Stimulated activated CD4-positive, alpha-beta T cell treated with anti-CD3 and anti-CD28 coated beads, Interleukin-12 subunit alpha, Interleukin-12 subunit beta, amount 100 ng/mL, for 24 hours (primary cell): ENCODE results near the gene PYROXD2.
"Not testable (repeated sequence)": the region's sequence is repeated elsewhere in the genome, so short reads cannot be mapped to it uniquely, and the experiment has no call there.

Experiments
- DNase-seq, 2 experiments: peaks; one replicate each; pipeline ENCODE4 v3.0.0-alpha.2; 2020; ENCODE audit warnings: low read depth in 2 of 2

The PYROXD2 gene

DNA sequence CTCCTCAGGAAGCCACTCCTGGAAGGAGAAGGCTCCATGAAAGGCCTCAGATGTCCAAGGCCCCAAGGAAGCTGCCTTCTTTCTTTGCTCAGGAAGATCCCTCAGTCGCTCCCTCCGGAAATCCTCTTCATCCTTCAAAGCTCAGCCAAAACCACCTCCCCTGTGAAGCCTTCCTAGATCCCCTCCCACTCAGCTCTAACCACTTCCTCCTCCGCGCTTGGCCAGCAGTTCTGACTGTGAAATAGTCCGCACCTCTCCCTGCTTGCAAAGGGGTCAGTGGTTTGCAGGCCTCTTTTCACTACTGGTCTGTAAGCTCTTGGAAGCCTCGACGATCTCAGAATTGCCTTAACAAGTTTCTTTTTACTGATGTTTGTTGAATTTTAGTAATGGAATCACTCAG, 23.9 kb downstream of the PYROXD2 start:
- DNase-seq: no peak

DNA sequence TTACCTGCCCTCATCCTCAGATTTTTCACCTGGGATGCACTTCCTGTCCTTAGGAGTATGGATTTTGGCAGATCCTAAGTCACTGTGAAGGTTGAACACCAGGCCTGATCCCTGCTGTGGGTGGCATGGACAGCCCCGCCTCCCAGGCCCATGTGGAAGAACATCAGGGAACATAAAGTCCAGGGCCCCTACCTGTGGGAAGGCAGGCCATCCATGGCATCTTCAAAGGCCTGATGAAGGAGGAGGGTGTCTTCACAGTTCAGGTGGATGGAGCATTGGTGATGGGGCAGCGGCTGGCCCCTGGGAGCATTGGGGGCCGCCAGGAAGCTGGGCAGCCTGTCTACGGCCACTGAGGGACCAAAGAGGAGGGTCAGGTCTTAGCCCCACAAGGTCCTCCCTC, 24.6 kb downstream of the PYROXD2 start:
- DNase-seq: no peak

DNA sequence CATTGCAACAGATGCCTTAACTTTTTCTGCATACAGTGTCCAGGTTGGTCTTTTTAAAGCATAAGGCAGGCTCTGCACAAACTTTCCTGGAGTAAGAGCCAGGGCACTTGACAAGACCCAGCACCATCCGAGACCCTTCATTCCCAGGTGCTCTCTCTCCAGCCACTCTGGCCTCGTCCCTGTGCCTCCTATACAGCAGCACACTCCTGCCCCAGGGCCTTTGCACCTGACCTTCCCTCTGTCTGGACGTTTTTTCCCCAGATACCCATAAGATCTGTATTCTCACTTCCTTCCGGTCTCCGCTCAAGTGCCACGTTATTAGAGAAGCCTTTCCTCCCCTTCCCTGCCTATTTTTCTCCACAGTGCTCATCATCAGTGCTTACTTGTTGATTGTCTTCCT, 25.6 kb downstream of the PYROXD2 start:
- no peak for DNase-seq

DNA sequence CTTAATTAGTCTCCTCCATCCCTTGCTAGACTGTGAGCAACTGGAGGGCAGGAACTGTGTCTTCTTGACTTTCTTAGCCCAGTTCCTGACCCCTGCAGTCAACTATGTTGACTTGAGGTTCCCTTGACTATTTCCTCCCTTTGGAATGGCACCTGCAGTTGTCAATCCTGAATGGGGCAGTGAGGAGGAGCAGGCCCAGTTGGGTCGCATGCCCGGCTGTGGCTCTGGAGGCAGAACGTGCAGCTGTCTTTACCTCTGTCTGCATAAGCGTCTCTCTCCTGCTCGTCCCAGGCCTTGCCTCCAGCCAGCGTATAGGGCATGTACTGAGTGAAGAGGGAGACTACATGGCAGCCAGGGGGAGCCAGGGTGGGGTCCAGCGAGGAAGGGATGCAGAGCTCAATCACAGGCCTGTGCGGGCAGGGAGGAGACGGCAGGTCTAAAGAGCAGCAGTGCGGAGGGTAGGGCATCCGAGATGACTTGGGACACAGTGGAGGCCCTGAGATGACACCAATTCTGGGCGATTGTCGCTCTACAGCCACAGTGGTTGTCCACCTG, 26.8 kb downstream of the PYROXD2 start:
- no peak for DNase-seq

DNA sequence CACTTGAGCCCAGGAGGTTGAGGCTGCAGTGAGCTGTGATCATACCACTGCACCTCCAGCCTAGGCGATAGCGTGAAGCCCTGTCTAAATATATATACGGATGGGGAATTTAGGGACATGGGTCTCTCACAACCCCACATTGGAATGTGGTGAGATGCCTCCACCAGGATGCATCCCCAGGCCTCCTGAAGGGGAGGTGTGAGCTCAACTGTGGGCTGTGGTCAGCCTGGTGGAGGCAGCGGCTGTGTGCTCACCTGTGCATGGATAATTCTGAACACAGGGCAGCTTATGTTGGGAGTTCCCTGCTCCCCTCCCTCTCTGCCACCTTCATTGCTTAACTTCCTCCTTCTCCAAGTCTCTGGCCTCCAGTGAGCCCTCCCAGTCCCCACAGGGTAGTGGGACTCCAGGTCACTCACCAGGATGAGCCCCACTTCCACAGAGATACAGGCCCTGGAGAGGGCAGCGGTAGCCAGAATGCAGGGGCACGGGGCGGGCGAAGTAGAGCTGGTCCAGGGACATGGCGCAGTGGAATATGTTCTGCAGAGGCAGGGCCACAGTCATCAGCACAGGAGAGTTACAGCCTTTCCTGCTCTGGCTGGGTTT, 30.4 kb downstream of the PYROXD2 start:
- no peak for DNase-seq

DNA sequence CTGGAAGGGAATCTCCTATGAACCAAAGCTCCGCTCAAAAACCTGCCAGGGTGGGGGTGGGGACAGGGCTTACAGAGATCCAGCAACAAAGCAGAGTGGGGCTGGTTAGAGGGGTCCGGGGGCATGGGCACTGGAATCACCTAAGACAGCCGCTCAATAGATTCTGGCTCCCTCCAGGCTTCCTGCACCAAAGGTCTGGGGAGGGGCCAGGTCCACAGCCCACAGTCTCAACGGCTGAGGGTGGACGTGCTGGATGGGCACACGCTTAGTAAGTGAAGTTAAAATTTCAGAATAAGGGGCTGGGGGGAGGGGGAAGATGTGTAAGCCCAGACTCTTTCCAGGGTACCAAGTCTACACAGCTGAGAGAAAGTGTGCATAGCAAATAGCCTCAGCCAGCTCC, 31.1 kb downstream of the PYROXD2 start:
- no peak for DNase-seq

DNA sequence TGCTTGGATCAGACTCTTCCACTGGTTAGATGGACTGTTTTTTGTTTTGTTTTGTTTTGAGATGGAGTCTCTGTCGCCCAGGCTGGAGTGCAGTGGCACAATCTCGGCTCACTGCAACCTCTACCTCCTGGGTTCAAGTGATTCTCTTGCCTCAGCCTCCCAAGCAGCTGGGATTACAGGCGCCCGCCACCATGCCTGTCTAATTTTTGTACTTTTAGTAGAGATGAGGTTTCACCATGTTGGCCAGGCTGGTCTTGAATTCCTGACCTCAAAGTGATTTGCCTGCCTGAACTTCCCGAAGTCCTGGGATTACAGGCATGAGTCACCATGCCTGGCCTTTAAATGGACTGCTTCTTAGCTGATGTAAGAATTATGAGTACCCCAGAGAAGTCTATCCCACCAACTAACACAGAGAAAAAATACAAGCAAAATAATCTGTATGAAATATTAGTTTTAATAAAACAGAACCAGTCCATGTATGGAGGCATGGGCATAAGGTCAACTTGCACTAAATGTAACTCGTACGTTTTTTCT, 31.8 kb downstream of the PYROXD2 start:
- DNase-seq: not testable (repeated sequence)

DNA sequence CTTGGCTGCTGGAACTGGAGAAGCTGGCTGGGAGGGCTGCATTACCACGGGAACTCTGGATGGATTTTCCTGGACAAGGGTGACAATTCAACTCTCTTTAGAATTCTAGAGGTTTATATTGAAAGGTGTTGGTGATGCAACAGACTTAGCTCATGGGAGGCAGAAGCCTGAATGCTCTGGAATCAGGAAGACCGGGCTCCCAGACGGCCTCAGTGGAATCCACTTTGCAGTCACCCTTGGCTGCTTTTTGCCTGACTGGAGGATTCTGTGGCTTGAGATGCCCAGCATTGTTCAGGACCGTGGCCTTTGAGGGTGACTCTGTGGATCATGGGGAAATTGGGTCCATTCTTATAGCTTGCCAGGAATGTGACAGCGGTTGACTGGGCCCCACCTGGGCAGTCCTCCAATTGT, 32.3 kb downstream of the PYROXD2 start:
- DNase-seq: no peak

DNA sequence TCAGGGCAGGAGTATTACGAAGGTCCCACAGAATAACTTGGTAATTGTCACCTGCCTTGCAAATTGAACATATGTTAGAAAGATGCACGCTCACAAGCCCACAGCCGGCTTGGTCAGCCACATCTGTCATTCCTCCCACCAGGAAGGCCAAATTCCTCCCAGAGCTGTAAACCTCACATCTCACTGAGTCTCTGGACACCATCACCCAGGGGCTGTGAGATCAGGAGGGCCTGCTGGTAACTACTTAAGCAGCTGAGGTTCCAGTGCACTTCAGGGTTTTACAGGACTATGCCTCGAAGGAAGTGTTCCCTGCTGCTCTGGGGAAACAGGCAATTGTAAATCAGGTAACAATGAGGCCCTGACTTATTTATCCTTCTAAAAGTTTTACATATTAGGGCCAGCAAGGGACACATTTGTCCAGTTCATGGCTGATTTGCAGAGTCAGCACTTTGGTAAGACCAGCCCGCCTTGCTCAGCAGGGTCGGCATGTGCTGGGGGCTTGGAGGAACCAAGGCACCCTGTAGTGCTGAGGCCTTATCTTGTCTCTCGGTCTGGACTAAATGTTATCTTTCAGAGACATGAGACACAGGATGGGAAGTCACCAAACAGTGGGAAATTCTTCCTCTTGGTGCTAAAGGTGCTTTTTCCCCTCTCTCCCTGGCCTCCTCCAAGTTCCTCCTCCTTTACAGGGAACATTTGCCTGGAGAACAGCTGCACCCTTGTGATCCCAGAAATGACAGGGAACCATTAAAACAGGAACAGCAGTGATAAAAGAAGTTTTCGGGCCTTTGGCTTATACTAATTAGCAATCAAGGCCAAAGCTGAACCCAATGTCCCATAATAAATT, 34.3 kb downstream of the PYROXD2 start:
- no peak for DNase-seq

DNA sequence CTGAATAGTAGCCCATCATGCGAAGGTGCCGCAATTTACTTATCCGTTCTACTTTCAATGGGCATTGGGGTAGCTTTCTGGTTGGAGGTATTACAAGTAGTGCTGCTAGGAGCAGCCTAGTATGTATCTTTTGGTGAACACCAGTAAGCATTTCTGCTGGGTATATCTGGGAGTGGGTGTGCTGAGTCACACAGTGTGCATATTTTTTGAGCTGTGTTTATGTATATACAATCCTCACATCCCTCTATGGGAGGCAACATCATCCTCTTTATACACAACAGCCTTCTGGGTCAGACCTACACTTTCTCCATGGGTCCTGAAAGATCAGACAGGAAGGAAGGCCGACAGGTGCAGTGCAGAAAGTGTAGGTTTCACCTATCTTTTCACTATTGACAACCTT, 36.3 kb downstream of the PYROXD2 start:
- no peak for DNase-seq

DNA sequence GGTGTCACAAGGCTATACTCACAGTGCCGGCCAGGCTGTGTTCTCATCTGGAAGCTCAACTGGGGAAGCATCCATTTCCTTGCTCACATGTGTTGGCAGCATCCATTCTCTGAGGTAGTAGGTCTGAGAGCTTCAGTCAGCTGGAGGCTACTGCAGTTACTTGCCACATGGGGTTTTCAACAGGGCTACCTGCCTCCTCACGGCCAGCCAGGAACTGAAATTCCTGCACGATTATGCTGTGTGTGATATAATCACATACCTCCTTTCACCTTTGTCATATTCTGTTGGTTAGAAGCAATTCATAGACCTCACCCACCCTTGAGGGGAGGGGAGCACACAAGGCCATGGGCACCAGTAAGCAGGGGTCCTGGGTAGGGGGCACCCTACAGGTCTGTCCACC, 37.4 kb downstream of the PYROXD2 start:
- DNase-seq: no peak

DNA sequence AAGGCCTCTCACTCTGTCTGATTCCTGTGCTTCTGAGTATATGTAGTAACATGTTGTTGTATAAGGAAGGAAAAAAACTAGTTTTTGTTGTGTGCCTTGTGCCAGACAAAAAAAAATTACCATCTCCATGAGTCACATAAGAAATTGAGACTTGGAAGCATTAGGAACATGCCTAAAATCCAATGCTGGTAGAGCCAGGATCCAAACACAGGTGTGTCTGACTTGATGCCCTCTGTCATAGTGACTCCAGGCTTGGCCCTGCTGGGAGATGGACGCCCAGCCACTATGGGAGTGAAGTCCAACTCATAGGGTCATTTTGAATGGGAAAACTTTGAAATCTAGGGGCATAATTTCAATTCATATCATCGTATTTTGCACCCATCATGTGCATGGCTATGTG, 38.0 kb downstream of the PYROXD2 start:
- no peak for DNase-seq

DNA sequence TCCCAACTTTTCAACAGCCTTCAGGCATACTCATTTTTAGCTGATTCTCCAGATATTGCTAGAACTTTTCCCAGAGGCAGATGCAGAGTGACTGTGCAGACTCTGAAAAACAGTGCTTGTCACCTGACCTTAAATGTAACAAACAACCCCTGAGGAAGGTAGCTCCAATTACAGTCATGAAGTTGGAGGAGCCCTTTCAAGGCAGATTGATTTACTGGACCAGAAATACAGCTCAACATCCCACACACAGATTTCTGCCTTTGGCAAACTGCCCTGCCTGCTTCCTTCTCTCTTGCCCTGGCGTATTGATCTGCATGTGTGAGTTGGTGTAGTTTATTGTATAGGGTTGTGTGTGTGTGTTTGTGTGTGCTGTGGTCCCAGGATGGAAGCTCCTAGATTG, 38.5 kb downstream of the PYROXD2 start:
- no peak for DNase-seq

DNA sequence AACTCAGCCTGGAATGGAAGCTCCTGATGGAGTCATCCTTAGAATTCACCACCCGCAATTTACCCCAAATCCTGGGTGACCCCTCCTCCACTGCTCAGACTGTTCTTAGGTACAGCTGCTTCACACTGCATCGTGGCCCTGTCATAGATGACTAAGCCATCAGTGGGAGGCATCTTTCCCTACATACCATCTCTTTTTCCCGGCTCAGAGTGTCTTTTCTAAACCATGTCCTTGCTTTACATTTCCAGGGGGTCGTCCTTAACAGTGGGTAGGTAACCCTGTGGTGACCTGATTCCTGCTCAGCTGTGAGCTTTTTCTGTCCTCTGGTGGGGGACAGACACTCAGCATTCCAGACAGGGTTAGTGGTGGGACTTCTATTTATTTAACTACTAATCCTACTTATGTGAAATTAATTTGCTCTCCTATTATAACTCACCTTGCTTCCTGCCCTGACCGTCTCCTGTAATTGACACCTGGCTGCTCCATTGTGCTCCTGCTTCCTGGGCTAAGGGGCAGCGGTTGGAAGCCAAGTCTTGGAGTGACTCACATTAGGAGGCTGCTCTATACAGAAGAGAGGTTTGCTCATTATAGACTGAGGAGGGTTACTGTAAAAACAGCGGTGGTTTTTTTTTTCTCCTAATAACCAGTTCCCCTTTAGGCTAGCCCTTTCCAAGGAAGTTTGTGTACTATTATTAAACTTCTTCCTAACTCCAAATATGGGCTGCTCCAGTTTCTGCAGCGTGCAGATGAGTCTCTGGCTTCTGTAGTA, 40.6 kb downstream of the PYROXD2 start:
- no peak for DNase-seq

DNA sequence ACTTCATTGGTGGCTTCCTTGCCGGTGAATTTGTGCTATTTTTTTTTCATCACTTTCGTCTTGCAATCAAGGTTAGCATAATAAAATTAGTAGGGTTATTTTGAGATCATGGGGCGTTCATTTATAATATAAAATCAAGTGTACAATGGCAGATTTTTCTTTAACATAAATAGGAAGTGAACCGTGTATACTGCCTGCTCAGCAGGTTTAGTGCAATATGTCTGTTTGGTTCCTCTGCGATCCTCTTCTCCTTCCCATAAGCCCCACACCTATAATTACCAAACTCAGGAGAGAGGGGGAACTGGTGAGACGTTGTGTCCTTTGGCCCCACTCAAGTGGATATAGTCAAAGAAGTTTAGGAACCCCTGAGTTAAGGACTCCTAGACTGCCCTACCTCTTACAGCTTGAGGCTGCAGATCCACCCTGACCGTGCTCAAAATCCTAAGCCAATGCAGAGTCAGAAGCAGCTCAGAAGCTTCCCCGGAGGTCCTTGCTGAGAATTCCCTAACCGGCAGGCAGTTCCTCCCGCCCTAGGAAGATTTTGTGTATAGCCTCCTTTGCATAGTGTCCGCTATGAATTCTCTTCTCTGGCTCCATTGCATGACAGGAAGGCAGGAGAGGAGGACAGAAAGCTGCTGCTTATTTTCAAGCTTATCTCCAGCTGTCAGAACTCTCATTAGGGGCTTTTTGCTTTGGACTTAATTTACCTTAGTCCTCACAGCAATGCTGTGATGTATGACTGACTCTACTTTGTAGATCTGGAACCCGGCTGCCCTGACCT, 41.5 kb downstream of the PYROXD2 start:
- DNase-seq: no peak

DNA sequence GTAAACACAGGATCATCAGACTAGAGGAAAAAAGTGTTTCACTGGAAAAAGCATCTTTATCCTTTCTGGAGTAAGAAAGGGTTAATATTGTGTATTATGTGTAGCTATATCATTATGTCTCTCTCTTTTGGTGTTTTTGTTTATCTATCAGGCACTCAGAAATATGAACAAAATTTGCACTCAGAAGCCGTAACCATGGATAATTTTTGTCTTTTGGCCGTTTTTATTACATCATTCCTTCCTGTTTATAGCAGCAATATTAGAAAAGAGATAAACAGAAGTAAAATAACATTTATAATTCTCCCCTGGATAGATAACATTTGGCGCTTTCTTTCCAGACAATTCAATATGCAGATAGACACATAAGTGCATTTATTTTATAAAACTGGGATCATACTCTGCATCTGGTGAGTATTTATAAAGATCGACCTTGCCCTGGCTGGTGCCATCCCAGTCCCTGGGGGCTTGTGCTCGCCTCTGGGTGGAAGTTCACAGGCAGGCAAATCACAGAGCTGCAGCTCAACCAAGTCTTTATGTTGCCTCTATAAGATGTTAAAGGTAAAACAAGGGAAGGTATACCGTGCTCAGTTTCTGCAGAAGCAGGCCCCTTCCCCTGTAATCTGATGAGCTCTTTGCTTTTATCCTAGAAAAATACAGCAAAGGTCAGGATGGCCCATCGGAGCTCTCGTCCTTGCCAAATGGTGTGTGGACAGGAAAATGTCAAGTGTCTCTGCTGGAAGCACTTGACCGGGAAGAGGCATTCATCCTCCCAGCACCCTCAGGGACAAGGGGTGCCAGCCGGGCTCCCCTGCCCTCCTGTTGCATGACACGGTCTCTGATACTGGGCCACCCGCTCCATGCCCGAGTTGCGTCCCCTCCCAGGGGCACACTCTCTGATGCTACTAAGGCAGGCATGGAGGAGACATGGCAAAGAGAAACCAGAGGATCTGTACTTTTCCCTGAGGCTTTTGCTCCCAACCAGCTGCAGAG, 43.9 kb downstream of the PYROXD2 start:
- DNase-seq: no peak

DNA sequence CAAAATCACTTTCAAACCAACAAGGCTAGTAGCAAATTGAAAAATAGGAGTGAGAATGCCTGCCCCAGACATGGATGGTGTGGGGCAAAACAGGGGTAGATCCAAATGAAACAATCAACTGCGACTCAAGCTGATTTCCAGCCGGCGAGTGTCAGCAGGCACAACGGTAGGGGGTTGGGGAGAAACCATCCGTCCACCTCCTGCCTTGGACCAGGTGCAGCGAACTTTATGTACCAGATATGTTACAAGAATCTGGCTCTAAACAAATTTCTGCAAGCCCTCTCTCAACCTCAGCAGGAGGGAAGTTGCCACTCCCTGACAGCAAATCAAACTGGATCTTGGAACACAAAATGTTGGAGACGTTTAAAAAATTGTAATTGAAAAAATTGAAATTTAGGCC, 45.2 kb downstream of the PYROXD2 start:
- DNase-seq: no peak

DNA sequence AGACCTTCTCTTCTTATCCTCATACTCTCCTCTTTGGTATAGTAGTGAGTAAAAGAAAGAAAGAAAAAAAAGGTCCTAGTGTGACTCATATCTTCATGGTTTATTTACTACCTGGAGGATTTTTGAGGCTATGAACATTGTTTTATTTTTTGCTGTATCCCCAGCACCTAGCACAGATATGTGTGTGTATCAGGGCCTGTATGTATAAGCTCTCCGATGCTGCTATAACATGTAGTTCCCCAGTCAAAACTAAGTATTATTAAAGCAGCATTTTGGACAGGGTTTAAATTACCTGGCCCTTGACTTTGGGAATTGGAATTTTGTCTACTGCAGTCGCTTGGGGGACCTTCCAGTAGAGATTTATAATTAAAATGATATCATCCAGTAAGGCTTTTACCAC, 46.3 kb downstream of the PYROXD2 start:
- DNase-seq: no peak

DNA sequence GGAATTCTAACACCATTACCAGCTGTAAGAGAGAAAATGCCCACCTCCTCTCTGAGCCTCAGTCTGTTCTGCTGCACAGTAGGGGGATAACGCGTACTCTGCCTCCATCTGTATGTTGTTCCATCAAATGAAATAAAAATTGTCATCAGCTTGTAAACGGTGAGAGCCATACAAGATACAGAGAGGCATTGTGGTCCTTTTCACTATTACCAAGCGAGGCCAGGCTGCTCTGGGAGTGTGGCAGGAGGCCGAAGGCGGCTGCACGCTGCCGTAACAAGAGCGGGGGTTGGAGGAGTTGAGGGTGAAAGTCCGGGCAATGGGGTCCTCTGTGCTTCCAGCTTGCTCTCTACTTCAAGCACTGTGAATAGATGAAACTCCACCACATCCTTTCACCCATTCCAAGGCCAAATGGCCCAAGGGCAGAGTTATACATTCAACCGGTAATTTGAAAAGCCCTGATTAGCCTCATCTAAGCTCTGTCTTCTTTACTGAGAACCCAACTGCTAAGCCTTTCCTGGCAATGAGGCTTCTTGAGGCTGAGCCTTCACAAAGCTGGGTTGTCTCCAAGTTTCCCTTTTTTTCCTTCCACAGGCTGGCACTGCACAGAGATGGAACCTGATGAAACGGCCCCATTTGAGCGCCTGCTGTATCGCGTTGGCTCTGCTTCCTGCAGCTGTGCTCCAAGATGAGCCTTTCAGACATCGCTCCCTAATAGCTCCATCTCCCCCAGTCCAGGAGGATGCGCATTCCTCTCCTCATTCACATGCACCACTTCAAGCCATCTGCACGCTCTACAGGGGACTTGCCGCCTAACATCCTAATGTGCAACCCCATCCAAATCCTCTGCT, 47.2 kb downstream of the PYROXD2 start:
- no peak for DNase-seq
